Panc1 (cell line): Measurements from ENCODE around the gene FNDC11. TPM values are rescaled to one million over a fixed set of nuclear protein-coding genes. Genes with fewer than 3 reads are reported as not detected.

Source experiments
- ATAC-seq: fragments of 200-7000 bp; cut with Tn5 transposase; 2 replicates; pipeline ENCODE4 v1.9.1; 2020; ENCODE audit warnings: mild to moderate bottlenecking, moderate library complexity
- BruUV-seq: library from RNA; stranded (reverse); fragments of 400-500 nt; replicated peaks from 2 replicates; lab custom pipeline; 2021; lab: Mats Ljungman, UMichigan
- CTCF ChIA-PET: fragments of 300-600 bp; sonication (Branson Sonifier 250); formaldehyde crosslinking; loops from one replicate; lab custom pipeline; 2022; ENCODE audit warnings: antibody characterized with exemption; lab: Charles Lee
- POLR2A ChIA-PET: fragments of 300-600 bp; sonication (Branson Sonifier 250); formaldehyde crosslinking; loops from one replicate; lab custom pipeline; 2022; ENCODE audit warnings: antibody characterized with exemption; lab: Charles Lee
- DNase-seq: peaks from one replicate; pipeline ENCODE4 v3.0.0-alpha.2; 2010; ENCODE audit warnings: low read depth, low spot score
- H3K27ac ChIP-seq: 2 replicates; pipeline ENCODE4 v1.5.1; 2011; ENCODE audit warnings: mild to moderate bottlenecking, low read length, inconsistent platforms
- H3K27me3 ChIP-seq: fragments of 200-500 bp; sonication (Bioruptor generic); 2 replicates; pipeline ENCODE4 v1.6.0; 2014; ENCODE audit warnings: low read length, inconsistent platforms; ENCODE audit not compliant: control insufficient read depth, insufficient read depth
- H3K36me3 ChIP-seq: fragments of 200-500 bp; sonication (Bioruptor generic); 2 replicates; pipeline ENCODE4 v1.5.1; 2014; ENCODE audit warnings: inconsistent platforms, mild to moderate bottlenecking, low read length, moderate library complexity; ENCODE audit not compliant: control insufficient read depth, insufficient read depth
- H3K4me1 ChIP-seq: 2 replicates; pipeline ENCODE4 v1.5.1; 2011; ENCODE audit warnings: inconsistent platforms, mild to moderate bottlenecking, low read length, moderate library complexity; ENCODE audit not compliant: control insufficient read depth, insufficient read depth
- H3K4me3 ChIP-seq, 2 experiments: 2 replicates each; pipeline ENCODE4 v1.5.1; 2011 to 2012; ENCODE audit warnings: low read depth in 2 of 2, low read length in 2 of 2, mild to moderate bottlenecking in 2 of 2, inconsistent platforms in 1 of 2, moderate library complexity in 1 of 2
- H3K9me3 ChIP-seq: fragments of 200-500 bp; sonication (Bioruptor generic); 2 replicates; pipeline ENCODE4 v1.5.1; 2014; ENCODE audit warnings: low read depth, mild to moderate bottlenecking, inconsistent platforms, low read length, moderate library complexity; ENCODE audit not compliant: control insufficient read depth, insufficient read depth
- POLR2AphosphoS5 ChIP-seq: IDR thresholded peaks from 2 replicates; pipeline ENCODE4 v1.6.1; 2012; ENCODE audit warnings: mild to moderate bottlenecking, low read depth, low read length, moderate library complexity
- REST ChIP-seq, 2 experiments: IDR thresholded peaks; 2 replicates each; pipeline ENCODE4 v1.6.1; 2011 to 2012; ENCODE audit warnings: low read depth in 2 of 2, control low read depth in 1 of 2, low read length in 1 of 2, mild to moderate bottlenecking in 1 of 2, moderate library complexity in 1 of 2; ENCODE audit not compliant: insufficient read depth in 1 of 2
- SIN3A ChIP-seq: IDR thresholded peaks from 2 replicates; pipeline ENCODE4 v1.6.1; 2012; ENCODE audit warnings: low read depth, mild to moderate bottlenecking, low read length, moderate library complexity, borderline replicate concordance; ENCODE audit not compliant: insufficient read depth
- TCF7L2 ChIP-seq: IDR thresholded peaks from 2 replicates; pipeline ENCODE4 v1.6.1; 2011; ENCODE audit warnings: mild to moderate bottlenecking, low read depth, low read length, inconsistent platforms
- in situ Hi-C: cut with HindIII; loops from 2 replicates; pipeline ENCODE4 v1.10.0; 2016; ENCODE audit warnings: low sequenced_read_pairs, low pct_unique_long_range_greater_than_20kb
- intact Hi-C: fragments of 100-400 bp; cut with micrococcal nuclease; formaldehyde crosslinking; loops from one replicate; pipeline ENCODE4 v1.10.0; 2022; ENCODE audit not compliant: unreplicated experiment
- total RNA-seq: library from RNA; stranded (reverse); gene quantifications from one replicate; pipeline ENCODE4 v1.2.1, GENCODE V29; 2021; ENCODE audit not compliant: unreplicated experiment
- TF ChIP-seq, protein P1 (sequence below): fragments of 450-650 bp; IDR thresholded peaks from 2 replicates; pipeline ENCODE4 v1.5.1; 2017; ENCODE audit warnings: mild to moderate bottlenecking

FNDC11 gene
- total RNA-seq, 1 experiment from 2014 or later, result 1.3 TPM

- intact Hi-C loops, result no loop called here
- in situ Hi-C loops, result loop anchor here (10.0 kb wide), 1 partner anchor 55 kb away; the partner anchor contains the start of gene PTK6
- H3K27me3 ChIP-seq, result no peaks in the 10 kb centered on the region
- ChIA-PET POLR2A (interaction anchor here (0.6 kb wide), 1 partner anchor 13 kb away, joined by 9 read pairs; no protein-coding TSS in a partner anchor), CTCF (interaction anchor here (0.6 kb wide), 1 partner anchor 51 kb away, joined by 3 read pairs; no protein-coding TSS in a partner anchor)
- TSS peak; percentile 48 for BruUV-seq
- DNase-seq, result no peak
- H3K9me3 ChIP-seq, result no peaks in the 10 kb centered on the region
- H3K4me1 ChIP-seq, result no peaks in the 10 kb centered on the region
- TF ChIP-seq TCF7L2 (no peak), SIN3A (no peak), POLR2AphosphoS5 (no peak), REST (IDR thresholded peaks at IDR 0.05; ENCODE audit: insufficient read depth in 1 of 2, low read depth in 2 of 2, low read length in 1 of 2) (no peak)
- TF ChIP-seq, protein P1, sequence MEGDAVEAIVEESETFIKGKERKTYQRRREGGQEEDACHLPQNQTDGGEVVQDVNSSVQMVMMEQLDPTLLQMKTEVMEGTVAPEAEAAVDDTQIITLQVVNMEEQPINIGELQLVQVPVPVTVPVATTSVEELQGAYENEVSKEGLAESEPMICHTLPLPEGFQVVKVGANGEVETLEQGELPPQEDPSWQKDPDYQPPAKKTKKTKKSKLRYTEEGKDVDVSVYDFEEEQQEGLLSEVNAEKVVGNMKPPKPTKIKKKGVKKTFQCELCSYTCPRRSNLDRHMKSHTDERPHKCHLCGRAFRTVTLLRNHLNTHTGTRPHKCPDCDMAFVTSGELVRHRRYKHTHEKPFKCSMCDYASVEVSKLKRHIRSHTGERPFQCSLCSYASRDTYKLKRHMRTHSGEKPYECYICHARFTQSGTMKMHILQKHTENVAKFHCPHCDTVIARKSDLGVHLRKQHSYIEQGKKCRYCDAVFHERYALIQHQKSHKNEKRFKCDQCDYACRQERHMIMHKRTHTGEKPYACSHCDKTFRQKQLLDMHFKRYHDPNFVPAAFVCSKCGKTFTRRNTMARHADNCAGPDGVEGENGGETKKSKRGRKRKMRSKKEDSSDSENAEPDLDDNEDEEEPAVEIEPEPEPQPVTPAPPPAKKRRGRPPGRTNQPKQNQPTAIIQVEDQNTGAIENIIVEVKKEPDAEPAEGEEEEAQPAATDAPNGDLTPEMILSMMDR, result no peak
- no peak overlapping the region for H3K27ac ChIP-seq
- H3K36me3 ChIP-seq, result no peaks in the 10 kb centered on the region
- no peak overlapping the region for H3K4me3 ChIP-seq
- no peak for ATAC-seq
Observed at GRCh38 chr20:63589261-63590217, 35.6 kb downstream of the FNDC11 start.

- CTCF ChIA-PET, result interaction anchor here (0.5 kb wide), 1 partner anchor 15 kb away, joined by 7 read pairs; no protein-coding TSS in a partner anchor
- Histone ChIP-seq H3K27me3 (no peaks in the 10 kb centered on the region), H3K36me3 (no peaks in the 10 kb centered on the region), H3K27ac (no peak overlapping the region), H3K4me3 (no peak overlapping the region), H3K4me1 (no peaks in the 10 kb centered on the region), H3K9me3 (no peaks in the 10 kb centered on the region)
- TF ChIP-seq REST (IDR thresholded peaks at IDR 0.05; ENCODE audit: insufficient read depth in 1 of 2, low read depth in 2 of 2, low read length in 1 of 2), result no peak
- no peak for TF ChIP-seq SIN3A
- TF ChIP-seq TCF7L2, result no peak
- TF ChIP-seq, protein P1, result no peak
- no peak for TF ChIP-seq POLR2AphosphoS5
- in situ Hi-C loops, result loop anchor here (10.0 kb wide), 1 partner anchor 56 kb away; the partner anchor contains the start of gene PTK6
- ATAC-seq (no peak), DNase-seq (no peak)
- intact Hi-C loops, result no loop called here
- BruUV-seq, result no TSS peak
- POLR2A ChIA-PET, result no interaction called here
Observed at GRCh38 chr20:63590218-63591146, 36.5 kb downstream of the FNDC11 start.
